Measurements from ENCODE around the gene P2RY2.

Gene P2RY2

DNA sequence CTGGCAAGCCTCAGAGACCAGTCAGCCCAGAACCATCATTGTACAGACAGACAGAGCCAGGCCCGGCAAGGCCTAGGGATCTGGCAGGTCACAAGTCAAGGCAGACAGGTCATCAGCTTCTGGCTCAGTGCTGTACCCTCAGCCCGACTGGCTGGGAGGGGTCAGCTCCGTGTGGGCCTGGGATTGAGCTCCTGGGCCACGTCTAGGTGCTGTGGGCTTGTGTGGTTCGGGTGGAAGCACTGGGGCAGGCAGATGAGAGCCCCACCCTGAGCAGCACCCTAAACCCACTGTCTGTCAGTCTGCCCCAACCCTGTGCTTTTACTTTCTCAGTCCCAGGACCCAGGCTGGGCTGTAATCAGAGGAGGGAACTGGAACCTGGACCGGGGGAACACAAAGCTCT is 26.9 kb upstream of the P2RY2 start:
- H3K4me3 ChIP-seq (ENCODE audit: control insufficient read depth, low read depth, low read length) = no peak overlapping the region
- TF ChIP-seq, protein P1, sequence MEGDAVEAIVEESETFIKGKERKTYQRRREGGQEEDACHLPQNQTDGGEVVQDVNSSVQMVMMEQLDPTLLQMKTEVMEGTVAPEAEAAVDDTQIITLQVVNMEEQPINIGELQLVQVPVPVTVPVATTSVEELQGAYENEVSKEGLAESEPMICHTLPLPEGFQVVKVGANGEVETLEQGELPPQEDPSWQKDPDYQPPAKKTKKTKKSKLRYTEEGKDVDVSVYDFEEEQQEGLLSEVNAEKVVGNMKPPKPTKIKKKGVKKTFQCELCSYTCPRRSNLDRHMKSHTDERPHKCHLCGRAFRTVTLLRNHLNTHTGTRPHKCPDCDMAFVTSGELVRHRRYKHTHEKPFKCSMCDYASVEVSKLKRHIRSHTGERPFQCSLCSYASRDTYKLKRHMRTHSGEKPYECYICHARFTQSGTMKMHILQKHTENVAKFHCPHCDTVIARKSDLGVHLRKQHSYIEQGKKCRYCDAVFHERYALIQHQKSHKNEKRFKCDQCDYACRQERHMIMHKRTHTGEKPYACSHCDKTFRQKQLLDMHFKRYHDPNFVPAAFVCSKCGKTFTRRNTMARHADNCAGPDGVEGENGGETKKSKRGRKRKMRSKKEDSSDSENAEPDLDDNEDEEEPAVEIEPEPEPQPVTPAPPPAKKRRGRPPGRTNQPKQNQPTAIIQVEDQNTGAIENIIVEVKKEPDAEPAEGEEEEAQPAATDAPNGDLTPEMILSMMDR (IDR thresholded peaks at IDR 0.05; ENCODE audit: control insufficient read depth, insufficient read depth, low read depth, low read length, missing control alignments) = no peak
- DNase-seq (ENCODE audit: low read depth) = no peak

DNA sequence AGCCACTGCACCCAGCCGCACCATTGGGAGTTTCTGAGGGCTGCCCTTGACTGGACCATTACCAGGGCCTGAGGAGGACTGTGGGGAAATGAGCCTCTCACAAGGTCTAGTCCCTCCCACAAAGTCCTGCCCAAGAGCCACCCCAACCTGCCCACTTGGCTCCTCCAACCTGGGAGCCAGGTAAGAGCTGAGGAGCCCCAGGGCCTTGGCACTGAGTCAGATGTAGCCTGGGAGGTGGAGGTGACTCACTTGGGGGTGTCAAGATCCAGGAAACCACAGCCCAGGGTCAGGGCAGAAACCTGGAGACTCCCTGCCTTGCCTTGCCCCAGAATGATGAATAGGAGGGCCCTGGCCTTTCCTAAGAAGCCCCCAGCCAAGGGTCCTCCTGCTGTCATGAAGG is 25.8 kb upstream of the P2RY2 start:
- no peak overlapping the region for H3K4me3 ChIP-seq (ENCODE audit: control insufficient read depth, low read depth, low read length)
- TF ChIP-seq, protein P1 (IDR thresholded peaks at IDR 0.05; ENCODE audit: control insufficient read depth, insufficient read depth, low read depth, low read length, missing control alignments) = no peak
- no peak for DNase-seq (ENCODE audit: low read depth)

DNA sequence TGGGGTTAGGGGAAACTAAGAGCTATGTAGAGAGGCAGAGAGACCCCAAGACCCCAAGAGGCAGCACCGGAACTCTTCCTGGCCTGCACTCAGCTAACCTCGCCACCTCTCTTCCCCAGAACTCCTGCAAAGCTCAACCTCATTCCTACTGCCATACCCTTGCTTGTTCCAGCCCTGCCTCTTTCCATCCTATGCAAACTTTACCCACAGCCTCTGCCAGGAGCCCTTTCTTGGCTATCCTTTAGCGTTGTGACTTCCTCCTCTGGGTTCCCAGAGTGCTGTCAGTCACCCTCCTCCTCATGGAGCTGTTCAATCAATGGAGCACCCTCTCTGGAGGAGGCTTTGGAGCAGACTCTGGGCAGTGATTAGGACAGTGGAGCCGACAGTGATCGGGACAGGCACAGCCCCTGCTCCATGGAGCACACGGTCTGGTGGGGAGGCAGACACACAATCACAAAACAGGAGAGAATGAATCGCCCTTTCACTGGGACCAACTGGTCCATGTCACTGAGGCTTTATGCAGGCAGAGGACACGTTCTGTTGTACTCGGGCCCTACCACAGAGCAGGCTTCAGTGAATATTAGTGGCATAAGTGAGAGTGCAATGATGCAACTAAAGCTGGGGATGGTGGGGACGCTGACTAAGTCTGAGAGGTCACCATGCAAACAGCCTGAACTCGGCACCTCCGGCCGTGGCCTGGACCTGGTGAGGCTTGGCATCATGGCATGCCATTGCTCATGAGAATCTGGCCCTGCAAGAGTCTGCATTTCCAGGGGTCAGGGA is 24.6 kb upstream of the P2RY2 start:
- DNase-seq (ENCODE audit: low read depth) = no peak
- TF ChIP-seq, protein P1 (IDR thresholded peaks at IDR 0.05; ENCODE audit: control insufficient read depth, insufficient read depth, low read depth, low read length, missing control alignments) = no peak
- H3K4me3 ChIP-seq (ENCODE audit: control insufficient read depth, low read depth, low read length) = no peak overlapping the region

DNA sequence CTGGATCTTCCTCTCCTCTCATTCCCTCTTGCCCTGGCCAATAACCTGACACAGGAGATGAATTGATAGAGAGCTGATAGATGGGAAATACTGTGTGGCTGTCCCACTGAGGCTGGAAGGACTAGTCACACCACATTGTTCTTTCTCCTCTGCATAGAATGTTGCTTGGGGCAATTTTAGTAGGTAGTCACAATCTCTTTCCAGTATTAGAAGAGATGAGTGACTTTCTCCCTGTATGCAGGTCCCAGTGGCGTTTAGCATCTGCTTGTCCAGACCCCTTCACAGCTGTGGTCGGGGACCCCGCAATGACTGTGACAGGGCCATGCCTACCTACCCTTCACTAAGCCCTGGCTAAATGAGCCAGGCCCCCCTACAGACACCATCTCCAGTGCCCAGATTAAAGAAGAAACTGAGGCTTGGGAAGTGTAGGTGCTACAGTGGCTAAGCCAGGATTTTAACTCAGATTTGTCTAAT is 24.0 kb upstream of the P2RY2 start:
- H3K4me3 ChIP-seq (ENCODE audit: control insufficient read depth, low read depth, low read length) = no peak overlapping the region
- TF ChIP-seq, protein P1 (IDR thresholded peaks at IDR 0.05; ENCODE audit: control insufficient read depth, insufficient read depth, low read depth, low read length, missing control alignments) = no peak
- no peak for DNase-seq (ENCODE audit: low read depth)

DNA sequence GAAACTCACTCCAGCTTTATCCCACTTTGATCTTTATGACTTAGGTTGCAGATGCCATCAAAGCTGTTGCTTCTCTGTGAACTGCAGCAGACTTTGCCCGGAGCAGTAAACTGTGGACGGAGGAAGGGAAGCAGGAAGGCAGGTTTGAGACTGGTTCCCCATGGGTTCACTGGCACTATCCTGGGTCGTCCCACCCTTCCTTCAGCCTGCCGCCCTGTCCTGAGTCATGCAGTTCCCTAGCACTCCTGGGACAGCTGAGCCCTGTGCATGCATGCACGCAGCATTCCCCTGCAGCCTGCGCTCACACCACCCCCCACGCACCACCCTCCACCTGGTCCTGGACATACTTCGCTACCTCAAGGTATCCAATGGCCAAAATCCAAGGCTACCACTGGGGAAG is 23.5 kb upstream of the P2RY2 start:
- H3K4me3 ChIP-seq (ENCODE audit: control insufficient read depth, low read depth, low read length) = no peak overlapping the region
- DNase-seq (ENCODE audit: low read depth) = no peak
- TF ChIP-seq, protein P1 (IDR thresholded peaks at IDR 0.05; ENCODE audit: control insufficient read depth, insufficient read depth, low read depth, low read length, missing control alignments) = no peak

DNA sequence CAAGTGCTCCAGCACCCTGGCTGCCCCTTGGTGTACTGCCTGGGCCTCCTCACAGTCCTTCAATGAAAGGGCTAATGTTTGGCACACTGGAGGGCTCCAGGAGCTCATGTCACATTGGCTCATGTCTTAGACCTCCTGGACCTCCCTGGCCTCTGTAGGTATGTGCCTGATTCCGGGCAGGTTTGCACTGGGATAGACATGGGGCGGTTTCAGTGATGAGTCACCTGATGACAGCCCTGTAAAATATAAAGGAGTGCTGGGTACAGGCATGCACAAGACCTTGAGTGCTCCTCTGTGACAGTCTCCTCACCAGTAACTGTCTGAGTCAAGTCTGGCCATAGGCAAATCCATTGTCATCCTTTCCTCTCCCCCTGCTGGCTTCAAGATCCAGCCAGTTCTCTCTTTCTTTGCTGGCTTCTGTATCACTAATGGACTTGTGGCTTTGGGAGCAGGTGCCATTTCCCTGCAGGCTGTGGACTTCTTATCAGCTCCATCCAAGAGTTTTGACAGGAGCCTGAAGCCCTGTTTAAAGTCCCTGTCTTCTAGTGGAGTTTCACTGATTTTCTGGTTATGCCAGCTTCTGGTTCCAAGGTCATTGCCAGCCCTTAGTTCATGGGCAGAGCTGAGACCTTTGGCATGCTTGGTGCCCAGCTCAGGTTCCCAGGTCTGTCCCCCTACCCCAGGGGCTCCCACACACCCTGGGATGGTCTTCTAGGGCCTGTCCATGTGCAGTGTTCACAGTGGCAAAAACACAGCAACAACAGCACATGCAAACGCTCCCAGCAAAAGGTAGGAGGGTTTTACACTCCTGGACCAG is 22.7 kb upstream of the P2RY2 start:
- TF ChIP-seq, protein P1 (IDR thresholded peaks at IDR 0.05; ENCODE audit: control insufficient read depth, insufficient read depth, low read depth, low read length, missing control alignments) = peak; percentile 4

More for the DNA sequence above, 22.7 kb upstream of the P2RY2 start:
- DNase-seq (ENCODE audit: low read depth) = no peak
- no peak overlapping the region for H3K4me3 ChIP-seq (ENCODE audit: control insufficient read depth, low read depth, low read length)

Measured in AG09309 (cell line).